GM12878 (cell line): ENCODE measurements around the gene SLC39A8. TPM values are rescaled to one million over a fixed set of nuclear protein-coding genes. Genes with fewer than 3 reads are reported as not detected.

Source experiments
- ATAC-seq: fragments of 200-7000 bp; cut with Tn5 transposase; 3 replicates; pipeline ENCODE4 v1.9.1; 2020; ENCODE audit warnings: mild to moderate bottlenecking, moderate library complexity
- BruUV-seq: library from RNA; stranded (reverse); fragments of 400-500 nt; replicated peaks from 2 replicates; lab custom pipeline; 2021; lab: Mats Ljungman, UMichigan
- CTCF ChIA-PET: fragments of 300-600 bp; sonication (Branson Sonifier 250); formaldehyde crosslinking; extraction: SDS; loops from one replicate; lab custom pipeline; 2021; ENCODE audit warnings: inconsistent platforms; lab: Yijun Ruan, JAX
- POLR2A ChIA-PET: fragments of 350-600 bp; formaldehyde crosslinking; extraction: SDS; loops from one replicate; lab custom pipeline; 2021; ENCODE audit warnings: inconsistent platforms; lab: Charles Lee
- RAD21 ChIA-PET: fragments of 300-600 bp; sonication (Branson Sonifier 250); formaldehyde crosslinking; loops from one replicate; lab custom pipeline; 2023; ENCODE audit warnings: antibody characterized with exemption; ENCODE audit not compliant: unreplicated experiment; lab: Charles Lee
- SMC1A ChIA-PET: fragments of 300-600 bp; sonication (Branson Sonifier 250); formaldehyde crosslinking; loops from one replicate; lab custom pipeline; 2023; ENCODE audit not compliant: unreplicated experiment, uncharacterized antibody; lab: Charles Lee
- DNase-seq: peaks from one replicate; pipeline ENCODE4 v3.0.0-alpha.2; 2011; ENCODE audit warnings: low read depth, low spot score
- FAIRE-seq: peaks from 3 replicates; lab custom pipeline; 2011; peaks lifted over from hg19 to GRCh38; lab: Jason Lieb, UNC
- H2AFZ ChIP-seq: 2 replicates; pipeline ENCODE4 v1.6.0; 2011; ENCODE audit warnings: low read depth, low read length, control low read depth; ENCODE audit not compliant: control insufficient read depth
- H3K27ac ChIP-seq: 2 replicates; pipeline ENCODE4 v1.5.1; 2011; ENCODE audit warnings: control low read depth; ENCODE audit not compliant: control insufficient read depth, insufficient read depth
- H3K27me3 ChIP-seq, 2 experiments: replicated peaks in 1 of 2; 2 replicates each; pipeline versions ENCODE4 v1.6.0 to v1.6.1; 2011; ENCODE audit warnings: low read length in 1 of 2; ENCODE audit not compliant: control insufficient read depth in 2 of 2, insufficient read depth in 2 of 2
- H3K36me3 ChIP-seq, 2 experiments: 2 replicates each; pipeline ENCODE4 v1.5.1; 2011; ENCODE audit warnings: low read length in 1 of 2; ENCODE audit not compliant: control insufficient read depth in 2 of 2, insufficient read depth in 2 of 2
- H3K4me1 ChIP-seq: 2 replicates; pipeline ENCODE4 v1.6.1; 2011; ENCODE audit warnings: mild to moderate bottlenecking, low read length, moderate library complexity, mixed read lengths; ENCODE audit not compliant: control insufficient read depth, insufficient read depth
- H3K4me2 ChIP-seq: 2 replicates; pipeline ENCODE4 v1.6.0; 2011; ENCODE audit warnings: control low read depth; ENCODE audit not compliant: control insufficient read depth, insufficient read depth
- H3K4me3 ChIP-seq: fragments of 200-600 bp; sonication (generic); 2 replicates; pipeline ENCODE4 v1.5.1; 2016
- H3K79me2 ChIP-seq: 2 replicates; pipeline ENCODE4 v1.6.0; 2011; ENCODE audit warnings: low read length; ENCODE audit not compliant: control insufficient read depth, insufficient read depth
- H3K9ac ChIP-seq: 2 replicates; pipeline ENCODE4 v1.8.0; 2011; ENCODE audit warnings: low read length, control low read depth, mixed read lengths; ENCODE audit not compliant: control insufficient read depth, insufficient read depth
- H3K9me3 ChIP-seq: replicated peaks from 3 replicates; pipeline ENCODE4 v1.5.1; 2011; ENCODE audit warnings: mild to moderate bottlenecking, low read length; ENCODE audit not compliant: control insufficient read depth, insufficient read depth
- H4K20me1 ChIP-seq: 2 replicates; pipeline ENCODE4 v1.6.0; 2011; ENCODE audit not compliant: control insufficient read depth, insufficient read depth
- BACH1 ChIP-seq: fragments of 450-650 bp; IDR thresholded peaks from 2 replicates; pipeline ENCODE4 v1.6.1; 2017; ENCODE audit warnings: mild to moderate bottlenecking, borderline replicate concordance
- BRCA1 ChIP-seq: IDR thresholded peaks from 2 replicates; pipeline ENCODE4 v1.6.1; 2011; ENCODE audit warnings: low read depth, low read length, improper control_type of control experiment
- CREM ChIP-seq: IDR thresholded peaks from 2 replicates; pipeline ENCODE4 v1.6.1; 2014; ENCODE audit warnings: antibody characterized with exemption, low read depth
- DPF2 ChIP-seq: fragments of 450-650 bp; IDR thresholded peaks from 2 replicates; pipeline ENCODE4 v1.6.1; 2017; ENCODE audit warnings: mild to moderate bottlenecking
- HDGF ChIP-seq: fragments of 450-650 bp; IDR thresholded peaks from 2 replicates; pipeline ENCODE4 v1.6.1; 2016; ENCODE audit warnings: antibody characterized with exemption
- IKZF1 ChIP-seq: fragments of 450-650 bp; conservative IDR thresholded peaks from 2 replicates; pipeline ENCODE4 v1.6.1; 2017; ENCODE audit warnings: antibody characterized with exemption, mild to moderate bottlenecking
- LARP7 ChIP-seq: fragments of 450-650 bp; IDR thresholded peaks from 2 replicates; pipeline ENCODE4 v1.6.1; 2017; ENCODE audit warnings: mild to moderate bottlenecking
- MEF2A ChIP-seq: IDR thresholded peaks from 2 replicates; pipeline ENCODE4 v1.6.1; 2011; ENCODE audit warnings: low read depth, mild to moderate bottlenecking, low read length, moderate library complexity; ENCODE audit not compliant: insufficient read depth
- MLLT1 ChIP-seq: fragments of 450-650 bp; IDR thresholded peaks from 2 replicates; pipeline ENCODE4 v1.6.1; 2016; ENCODE audit warnings: mild to moderate bottlenecking
- PRDM15 ChIP-seq: fragments of 450-650 bp; formaldehyde crosslinking; IDR thresholded peaks from 2 replicates; pipeline ENCODE4 v1.4.0; 2020; ENCODE audit warnings: mild to moderate bottlenecking, moderate library complexity
- STAT3 ChIP-seq: IDR thresholded peaks from 2 replicates; pipeline ENCODE4 v1.6.1; 2011; ENCODE audit warnings: low read depth, low read length, improper control_type of control experiment
- ZNF384 ChIP-seq: IDR thresholded peaks from 2 replicates; pipeline ENCODE4 v1.6.1; 2012; ENCODE audit warnings: low read depth, mild to moderate bottlenecking, low read length, improper control_type of control experiment, borderline replicate concordance
- WGBS: methylation state at CpG from one replicate; pipeline ENCODE4 v1.1.6; 2016; ENCODE audit warnings: low lambda C conversion rate; ENCODE audit not compliant: insufficient replicate concordance, insufficient coverage; ENCODE audit errors: missing lambda C conversion rate; 5-methylcytosine and 5-hydroxymethylcytosine counted together
- in situ Hi-C: fragments of 300-500 bp; cut with MboI; formaldehyde crosslinking; loops from 9 replicates; pipeline ENCODE4 v1.14.3; 2018; ENCODE audit warnings: mixed read lengths
- intact Hi-C: fragments of 100-400 bp; cut with micrococcal nuclease; formaldehyde crosslinking; loops from one replicate; pipeline ENCODE4 v1.14.2; 2022; ENCODE audit not compliant: unreplicated experiment
- polyA plus RNA-seq, 11 experiments: library from polyadenylated mRNA; depleted of rRNA in 4 of 11; unstranded in 6 of 11; stranded (reverse) in 5 of 11; fragments of >200 nt; fragmentation: Nextera tagmentation in 4 of 11; fragmentation: Illumina TruSeq in 1 of 11; extraction: Ambion mirVana in 4 of 11; extraction: Trizol in 1 of 11; gene quantifications; 1 replicate in 1 of 11; 2 replicates in 10 of 11; pipeline versions ENCODE4 v1.2.1 to v1.2.3, GENCODE V29; 2011 to 2016; ENCODE audit warnings: inconsistent platforms in 2 of 11, missing spikeins in 2 of 11, low read depth in 1 of 11
- total RNA-seq, 4 experiments: library from RNA; depleted of rRNA in 3 of 4; stranded (reverse); fragments of >200 nt in 3 of 4; fragmentation: Illumina TruSeq in 1 of 4; extraction: Trizol in 1 of 4; gene quantifications; 2 replicates each; pipeline versions ENCODE4 v1.2.1 to v1.2.3, GENCODE V29; 2013 to 2021
- TF ChIP-seq, protein P1 (sequence below): IDR thresholded peaks from 2 replicates; pipeline ENCODE4 v1.6.1; 2012; ENCODE audit warnings: low read depth, low read length, improper control_type of control experiment
- TF ChIP-seq, protein P2 (sequence below): IDR thresholded peaks from 2 replicates; pipeline ENCODE4 v1.6.1; 2012; ENCODE audit warnings: low read depth, low read length, improper control_type of control experiment
- TF ChIP-seq, protein P3 (sequence below): fragments of 450-650 bp; IDR thresholded peaks from 2 replicates; pipeline ENCODE4 v1.6.1; 2018; ENCODE audit warnings: borderline replicate concordance, mild to moderate bottlenecking; ENCODE audit not compliant: partially characterized antibody

The SLC39A8 gene
- total and polyA plus RNA-seq, 10 of the 15 experiments (the other 5 are each of a cell fraction or from before 2014, with no cell fraction given) = 7.9 to 47.8 (median 32.8) TPM

DNA sequence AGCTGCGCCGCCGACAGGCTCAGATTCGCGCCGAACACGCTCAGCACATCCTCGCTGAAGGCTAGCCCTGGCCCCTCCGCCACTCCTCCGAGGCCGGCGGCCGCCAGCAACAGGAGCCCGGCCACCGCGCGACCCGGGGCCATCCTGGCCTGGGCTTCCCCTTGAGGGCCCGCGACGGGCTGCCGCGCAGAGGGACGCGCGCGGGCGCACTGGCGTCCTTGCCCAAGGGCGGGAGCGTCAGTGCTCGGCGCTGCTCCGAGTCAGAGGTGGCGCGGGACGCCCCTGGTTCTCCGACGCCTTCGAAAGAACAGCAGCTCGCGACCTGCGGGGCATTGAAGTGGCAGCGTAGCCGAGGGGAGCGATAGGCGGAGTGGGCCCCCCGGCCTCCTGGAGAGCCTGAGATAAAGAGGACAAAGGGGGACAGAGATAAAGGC lies 745 bp downstream of the SLC39A8 start:
- in situ Hi-C loops = no loop called here
- H4K20me1 ChIP-seq = no peaks in the 10 kb centered on the region
- peaks cover 11% of the 10 kb centered on the region for H3K4me1 ChIP-seq
- peak overlapping the region; percentile 81 for H3K9ac ChIP-seq
- ChIA-PET SMC1A (interaction anchor here (0.7 to 3.5 kb wide), 10 partner anchors 9 to 748 kb away, joined by 3 to 32 read pairs (median 4); no protein-coding TSS in a partner anchor), RAD21 (interaction anchor here (0.5 to 4.8 kb wide), 6 partner anchors 23 to 92 kb away, joined by 3 to 41 read pairs (median 8); no protein-coding TSS in a partner anchor), CTCF (interaction anchor here (0.8 to 2.7 kb wide), 11 partner anchors 9 to 416 kb away, joined by 3 to 40 read pairs (median 5); partner anchors contain the start of genes MANBA and NFKB1), POLR2A (interaction anchor here (1.7 to 1.8 kb wide), 2 partner anchors 22 to 86 kb away, joined by 9 to 10 read pairs; no protein-coding TSS in a partner anchor)
- intact Hi-C loops = loop anchor here (2.0 to 10.0 kb wide), 4 partner anchors 158 to 530 kb away; partner anchors contain the start of gene UBE2D3
- peak overlapping the region; percentile 90 for H3K4me2 ChIP-seq
- H3K36me3 ChIP-seq = no peaks in the 10 kb centered on the region
- DNase-seq (no peak), ATAC-seq (peak; percentile 80), FAIRE-seq (no peak)
- peak overlapping the region; percentile 85 for H2AFZ ChIP-seq
- H3K27me3 ChIP-seq = no peaks in the 10 kb centered on the region
- peak overlapping the region; percentile 87 for H3K27ac ChIP-seq
- H3K79me2 ChIP-seq = peaks cover 41% of the 10 kb centered on the region
- peak overlapping the region; percentile 72 for H3K4me3 ChIP-seq
- no TSS peak for BruUV-seq
- H3K9me3 ChIP-seq = no peaks in the 10 kb centered on the region
- 1% methylated on average over 42 of the region's 48 CpGs for WGBS
- TF ChIP-seq MLLT1 (no peak), PRDM15 (CRISPR knock-in tag) (no peak), ZNF384 (no peak), HDGF (no peak), LARP7 (peak; percentile 95; the same call in 1 of the 2 replicates), BRCA1 (no peak), MEF2A (no peak), IKZF1 (peak; percentile 50), BACH1 (peak; percentile 50), CREM (0 out of 2 replicates have a peak, but pooled peaks have one; percentile 2), STAT3 (no peak), DPF2 (peak; percentile 73)
- TF ChIP-seq, protein P1, sequence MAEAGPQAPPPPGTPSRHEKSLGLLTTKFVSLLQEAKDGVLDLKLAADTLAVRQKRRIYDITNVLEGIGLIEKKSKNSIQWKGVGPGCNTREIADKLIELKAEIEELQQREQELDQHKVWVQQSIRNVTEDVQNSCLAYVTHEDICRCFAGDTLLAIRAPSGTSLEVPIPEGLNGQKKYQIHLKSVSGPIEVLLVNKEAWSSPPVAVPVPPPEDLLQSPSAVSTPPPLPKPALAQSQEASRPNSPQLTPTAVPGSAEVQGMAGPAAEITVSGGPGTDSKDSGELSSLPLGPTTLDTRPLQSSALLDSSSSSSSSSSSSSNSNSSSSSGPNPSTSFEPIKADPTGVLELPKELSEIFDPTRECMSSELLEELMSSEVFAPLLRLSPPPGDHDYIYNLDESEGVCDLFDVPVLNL = peak; percentile 55; the same call in 1 of the 2 replicates
- TF ChIP-seq, protein P2, sequence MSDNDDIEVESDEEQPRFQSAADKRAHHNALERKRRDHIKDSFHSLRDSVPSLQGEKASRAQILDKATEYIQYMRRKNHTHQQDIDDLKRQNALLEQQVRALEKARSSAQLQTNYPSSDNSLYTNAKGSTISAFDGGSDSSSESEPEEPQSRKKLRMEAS = no peak
- TF ChIP-seq, protein P3, sequence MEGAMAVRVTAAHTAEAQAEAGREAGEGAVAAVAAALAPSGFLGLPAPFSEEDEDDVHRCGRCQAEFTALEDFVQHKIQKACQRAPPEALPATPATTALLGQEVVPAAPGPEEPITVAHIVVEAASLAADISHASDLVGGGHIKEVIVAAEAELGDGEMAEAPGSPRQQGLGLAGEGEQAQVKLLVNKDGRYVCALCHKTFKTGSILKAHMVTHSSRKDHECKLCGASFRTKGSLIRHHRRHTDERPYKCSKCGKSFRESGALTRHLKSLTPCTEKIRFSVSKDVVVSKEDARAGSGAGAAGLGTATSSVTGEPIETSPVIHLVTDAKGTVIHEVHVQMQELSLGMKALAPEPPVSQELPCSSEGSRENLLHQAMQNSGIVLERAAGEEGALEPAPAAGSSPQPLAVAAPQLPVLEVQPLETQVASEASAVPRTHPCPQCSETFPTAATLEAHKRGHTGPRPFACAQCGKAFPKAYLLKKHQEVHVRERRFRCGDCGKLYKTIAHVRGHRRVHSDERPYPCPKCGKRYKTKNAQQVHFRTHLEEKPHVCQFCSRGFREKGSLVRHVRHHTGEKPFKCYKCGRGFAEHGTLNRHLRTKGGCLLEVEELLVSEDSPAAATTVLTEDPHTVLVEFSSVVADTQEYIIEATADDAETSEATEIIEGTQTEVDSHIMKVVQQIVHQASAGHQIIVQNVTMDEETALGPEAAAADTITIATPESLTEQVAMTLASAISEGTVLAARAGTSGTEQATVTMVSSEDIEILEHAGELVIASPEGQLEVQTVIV = no peak
